Brain microvascular endothelial cell (primary cell): ENCODE data around the gene TENT4B.

Experiments used
- DNase-seq: peaks from one replicate; pipeline ENCODE4 v3.0.0-alpha.2; 2020
- H3K27ac ChIP-seq: fragments of 250-450 bp; sonication (Bioruptor Pico); 2 replicates; pipeline ENCODE4 v1.5.1; 2020; ENCODE audit warnings: mild to moderate bottlenecking, moderate library complexity
- H3K27me3 ChIP-seq: fragments of 250-450 bp; sonication (Bioruptor Pico); replicated peaks from 2 replicates; pipeline ENCODE4 v1.5.1; 2020; ENCODE audit warnings: mild to moderate bottlenecking
- H3K36me3 ChIP-seq: fragments of 250-450 bp; sonication (Bioruptor Pico); replicated peaks from 2 replicates; pipeline ENCODE4 v1.5.1; 2020; ENCODE audit warnings: mild to moderate bottlenecking
- H3K4me3 ChIP-seq: 2 replicates; pipeline ENCODE4 v1.5.1; 2011; ENCODE audit warnings: low read depth, mild to moderate bottlenecking, control low read depth, low read length, moderate library complexity
- in situ Hi-C: cut with HindIII; loops from 2 replicates; pipeline ENCODE4 v1.10.0; 2017; ENCODE audit warnings: low sequenced_read_pairs, low pct_ligation_motif_present
- TF ChIP-seq, protein P1 (sequence below): IDR thresholded peaks from 2 replicates; pipeline ENCODE4 v1.5.1; 2011; ENCODE audit warnings: low read depth, mild to moderate bottlenecking, moderate library complexity, low read length, control low read depth, inconsistent platforms; ENCODE audit errors: missing control alignments

Gene TENT4B

DNA sequence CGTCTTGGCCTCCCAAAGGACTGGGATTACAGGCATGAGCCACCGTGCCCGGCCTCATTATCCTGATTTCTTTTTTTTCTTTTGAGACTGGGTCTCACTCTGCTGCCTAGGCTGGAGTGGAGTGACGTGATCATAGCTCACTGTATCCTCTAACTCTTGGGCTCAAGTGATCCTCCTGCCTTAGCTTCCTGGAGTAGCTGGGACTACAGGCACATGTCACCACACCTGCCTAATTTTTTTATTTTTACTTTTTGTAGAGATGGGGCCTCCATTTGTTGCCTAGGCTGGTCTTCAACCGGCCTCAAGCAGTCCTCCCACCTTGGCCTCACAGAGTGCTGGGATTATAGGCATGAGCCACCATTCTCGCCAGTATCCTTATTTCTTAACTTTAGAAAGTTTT lies 3.5 kb downstream of the TENT4B start:
- TF ChIP-seq, protein P1, sequence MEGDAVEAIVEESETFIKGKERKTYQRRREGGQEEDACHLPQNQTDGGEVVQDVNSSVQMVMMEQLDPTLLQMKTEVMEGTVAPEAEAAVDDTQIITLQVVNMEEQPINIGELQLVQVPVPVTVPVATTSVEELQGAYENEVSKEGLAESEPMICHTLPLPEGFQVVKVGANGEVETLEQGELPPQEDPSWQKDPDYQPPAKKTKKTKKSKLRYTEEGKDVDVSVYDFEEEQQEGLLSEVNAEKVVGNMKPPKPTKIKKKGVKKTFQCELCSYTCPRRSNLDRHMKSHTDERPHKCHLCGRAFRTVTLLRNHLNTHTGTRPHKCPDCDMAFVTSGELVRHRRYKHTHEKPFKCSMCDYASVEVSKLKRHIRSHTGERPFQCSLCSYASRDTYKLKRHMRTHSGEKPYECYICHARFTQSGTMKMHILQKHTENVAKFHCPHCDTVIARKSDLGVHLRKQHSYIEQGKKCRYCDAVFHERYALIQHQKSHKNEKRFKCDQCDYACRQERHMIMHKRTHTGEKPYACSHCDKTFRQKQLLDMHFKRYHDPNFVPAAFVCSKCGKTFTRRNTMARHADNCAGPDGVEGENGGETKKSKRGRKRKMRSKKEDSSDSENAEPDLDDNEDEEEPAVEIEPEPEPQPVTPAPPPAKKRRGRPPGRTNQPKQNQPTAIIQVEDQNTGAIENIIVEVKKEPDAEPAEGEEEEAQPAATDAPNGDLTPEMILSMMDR, result no peak
- Histone ChIP-seq H3K27me3 (no peaks in the 10 kb centered on the region), H3K36me3 (no peaks in the 10 kb centered on the region), H3K4me3 (no peak overlapping the region), H3K27ac (no peak overlapping the region)
- in situ Hi-C loops, result no loop called here
- DNase-seq, result no peak

DNA sequence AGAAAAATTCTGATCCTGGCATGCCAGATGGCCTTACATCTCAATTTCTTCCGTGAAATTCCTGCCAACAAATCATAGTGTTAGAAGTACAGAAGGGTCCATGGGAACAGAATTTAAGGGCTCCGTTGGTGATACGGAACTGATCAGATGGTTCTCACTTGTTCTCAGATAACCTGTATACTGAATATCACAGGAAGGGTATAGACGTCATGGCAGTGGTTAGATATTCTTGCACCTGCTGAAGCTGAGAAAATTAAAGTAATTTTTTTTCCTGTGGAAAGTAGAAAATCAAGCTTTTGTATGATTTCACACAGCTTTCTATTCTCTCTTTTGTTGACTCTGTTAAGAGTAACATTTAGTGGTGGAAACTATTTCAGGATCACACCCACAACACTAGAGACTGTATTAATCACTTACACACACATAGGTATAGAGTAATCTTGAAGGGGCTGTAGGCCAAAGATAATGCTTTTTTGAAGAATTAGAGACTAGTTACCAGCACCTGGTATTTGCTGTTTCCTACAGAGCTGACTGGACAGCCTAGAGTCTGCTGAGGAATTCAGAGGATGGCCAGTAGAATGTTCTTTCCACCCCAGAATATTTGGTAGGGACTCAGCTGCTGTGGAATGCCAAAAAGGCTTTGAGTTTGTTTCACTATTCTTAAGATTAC lies 7.5 kb downstream of the TENT4B start:
- in situ Hi-C loops, result no loop called here
- H3K27me3 ChIP-seq, result no peaks in the 10 kb centered on the region
- TF ChIP-seq, protein P1, result no peak
- H3K4me3 ChIP-seq, result no peak overlapping the region
- no peak for DNase-seq
- no peaks in the 10 kb centered on the region for H3K36me3 ChIP-seq
- no peak overlapping the region for H3K27ac ChIP-seq

DNA sequence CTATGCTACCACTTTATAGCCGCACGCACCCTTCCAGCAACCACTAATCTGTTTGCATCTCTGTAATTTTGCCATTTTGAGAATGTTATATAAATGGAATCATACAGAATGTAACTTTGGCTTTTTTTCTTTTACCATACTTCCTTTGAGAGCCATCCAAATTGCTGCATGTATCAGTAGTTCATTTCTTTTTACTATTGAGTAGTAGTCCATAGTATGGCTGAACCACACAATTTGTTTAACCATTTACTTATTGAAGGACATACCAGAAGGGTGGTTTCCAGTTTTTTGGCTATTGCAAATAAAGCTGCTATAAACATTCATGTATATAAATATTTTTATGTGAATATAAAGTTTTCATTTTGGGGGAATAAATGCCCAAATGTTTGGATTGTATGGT lies 8.8 kb downstream of the TENT4B start:
- Histone ChIP-seq H3K4me3 (no peak overlapping the region), H3K27me3 (no peaks in the 10 kb centered on the region), H3K36me3 (no peaks in the 10 kb centered on the region), H3K27ac (no peak overlapping the region)
- TF ChIP-seq, protein P1, result no peak
- in situ Hi-C loops, result no loop called here
- DNase-seq, result no peak

DNA sequence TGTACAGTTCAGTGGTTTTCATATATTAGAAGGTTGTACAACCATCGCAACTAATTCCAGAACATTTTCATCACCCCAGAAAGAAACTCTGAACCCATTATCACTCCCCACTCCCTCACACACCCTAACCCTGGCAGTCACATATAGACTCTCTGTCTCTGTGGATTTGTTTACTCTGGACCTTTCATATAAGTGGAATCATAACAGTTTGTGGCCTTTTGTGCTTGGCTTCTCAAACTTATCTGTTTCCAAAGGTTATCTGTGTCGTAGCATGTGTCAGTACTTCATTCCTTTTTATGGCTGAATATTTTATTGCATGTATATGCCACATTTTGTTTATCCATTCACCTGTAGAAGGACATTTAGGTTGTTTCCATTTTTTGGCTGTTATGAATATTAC lies 12.4 kb downstream of the TENT4B start:
- H3K27me3 ChIP-seq, result no peaks in the 10 kb centered on the region
- H3K36me3 ChIP-seq, result no peaks in the 10 kb centered on the region
- no peak overlapping the region for H3K27ac ChIP-seq
- TF ChIP-seq, protein P1, result no peak
- no peak for DNase-seq
- H3K4me3 ChIP-seq, result no peak overlapping the region
- in situ Hi-C loops, result no loop called here

DNA sequence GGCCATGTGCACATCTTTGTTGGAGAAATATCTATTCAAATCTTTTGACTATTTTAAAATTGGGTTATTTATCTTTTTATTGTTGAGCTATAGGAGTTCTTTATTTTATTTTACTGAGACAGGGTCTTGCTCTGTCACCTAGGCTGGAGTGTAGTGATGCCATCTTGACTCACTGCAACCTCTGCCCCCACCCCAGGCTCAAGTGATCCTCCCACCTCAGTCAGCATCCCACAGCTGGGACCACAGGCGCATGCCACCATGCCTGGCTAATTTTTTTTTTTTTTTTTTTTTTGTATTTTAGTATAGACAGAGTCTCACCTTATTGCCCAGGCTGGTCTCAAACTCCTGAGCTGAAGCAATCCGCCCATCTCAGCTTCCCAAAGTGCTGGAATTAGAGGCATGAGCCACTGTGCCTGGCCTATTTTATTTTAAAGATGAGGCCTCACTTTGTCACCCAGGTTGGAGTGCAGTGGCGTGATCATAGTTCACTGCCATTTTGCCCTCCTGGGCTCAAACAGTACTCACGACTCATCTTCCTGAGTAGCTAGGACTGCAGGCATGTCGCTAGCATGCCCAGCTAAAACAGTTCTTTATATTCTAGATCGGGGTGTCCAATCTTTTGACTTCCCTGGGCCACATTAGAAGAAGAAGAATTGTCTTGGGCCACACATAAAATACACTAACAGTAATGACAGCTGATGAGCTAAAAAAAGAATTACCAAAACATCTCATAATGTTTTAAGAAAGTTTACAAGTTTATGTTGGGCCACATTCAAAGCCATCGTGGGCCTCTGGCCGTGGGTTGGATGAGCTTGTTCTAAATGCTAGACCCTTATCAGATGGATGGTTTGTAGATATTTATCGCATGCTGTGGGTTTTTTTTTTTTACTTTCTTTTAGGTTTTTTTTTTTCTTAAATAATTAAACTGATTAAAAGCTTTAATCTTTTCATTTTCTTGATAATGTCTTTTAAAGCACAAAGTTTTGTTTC lies 13.7 kb downstream of the TENT4B start:
- Histone ChIP-seq H3K36me3 (no peaks in the 10 kb centered on the region), H3K27ac (no peak overlapping the region), H3K27me3 (no peaks in the 10 kb centered on the region), H3K4me3 (no peak overlapping the region)
- in situ Hi-C loops, result no loop called here
- TF ChIP-seq, protein P1, result no peak
- DNase-seq, result no peak
